ENCODE data around the gene AXL.
A peak's percentile ranks its signal among the peaks of the same experiment; 100 is the strongest.
"Not testable (repeated sequence)": the region's sequence is repeated elsewhere in the genome, so short reads cannot be mapped to it uniquely, and the experiment has no call there.

The AXL gene

DNA sequence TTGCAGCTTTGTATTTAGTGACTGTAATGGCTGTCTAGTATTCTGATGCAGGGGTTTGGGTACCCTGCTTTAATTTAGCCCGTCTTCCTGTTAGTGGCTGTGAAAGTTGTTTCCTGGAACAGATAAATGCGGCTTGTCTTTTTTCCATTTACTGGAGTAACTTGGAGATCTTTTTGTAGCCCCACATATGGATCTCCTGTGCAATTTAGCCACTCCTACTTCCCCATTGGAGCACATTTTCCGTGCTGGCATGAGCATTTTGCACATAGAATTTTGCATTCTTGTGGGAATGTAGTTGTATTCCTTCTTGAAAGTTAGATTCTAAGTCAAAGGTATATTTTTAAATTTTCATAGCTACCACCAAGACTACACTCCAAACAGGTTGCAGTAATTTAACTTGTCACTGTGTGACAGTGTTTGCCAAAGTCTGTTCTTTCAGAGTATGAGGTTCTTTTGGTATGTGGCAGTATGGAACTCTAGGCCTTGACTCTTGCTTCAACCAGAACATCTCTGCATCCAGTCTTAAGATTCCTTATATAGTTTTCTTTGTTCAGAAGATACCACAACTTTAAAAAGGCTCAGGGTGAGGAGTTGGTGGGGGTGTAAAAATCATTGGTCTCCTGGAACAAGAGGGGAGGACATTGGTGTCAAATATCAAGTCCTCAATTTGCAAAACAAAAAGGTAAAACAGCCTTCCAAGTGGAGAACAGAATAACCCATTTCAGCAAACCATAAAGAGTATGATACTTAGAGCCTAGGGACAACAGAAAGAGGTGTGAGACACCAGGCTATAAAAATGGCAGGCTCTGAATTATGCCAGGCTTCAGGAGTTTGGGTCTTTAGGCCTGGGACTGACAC is 69.9 kb downstream of the AXL start:
- no peak for DNase-seq

DNA sequence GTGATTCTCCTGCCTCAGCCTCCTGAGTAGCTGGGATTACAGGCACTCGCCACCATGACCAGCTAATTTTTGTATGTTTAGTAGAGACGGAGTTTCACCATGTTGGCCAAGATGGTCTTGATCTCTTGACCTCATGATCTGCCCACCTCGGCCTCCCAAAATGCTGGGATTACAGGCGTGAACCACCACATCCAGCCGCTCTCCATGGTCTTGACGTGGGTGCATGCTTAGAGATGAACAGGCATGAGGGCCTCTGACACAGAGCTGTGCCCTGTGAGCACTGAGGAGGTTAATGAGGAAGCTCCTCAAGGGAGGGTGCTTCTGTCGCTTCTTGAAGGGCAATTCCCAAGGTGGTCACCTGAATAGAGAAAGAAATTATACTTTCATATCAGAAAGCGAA is 70.8 kb downstream of the AXL start:
- DNase-seq: not testable (repeated sequence)

DNA sequence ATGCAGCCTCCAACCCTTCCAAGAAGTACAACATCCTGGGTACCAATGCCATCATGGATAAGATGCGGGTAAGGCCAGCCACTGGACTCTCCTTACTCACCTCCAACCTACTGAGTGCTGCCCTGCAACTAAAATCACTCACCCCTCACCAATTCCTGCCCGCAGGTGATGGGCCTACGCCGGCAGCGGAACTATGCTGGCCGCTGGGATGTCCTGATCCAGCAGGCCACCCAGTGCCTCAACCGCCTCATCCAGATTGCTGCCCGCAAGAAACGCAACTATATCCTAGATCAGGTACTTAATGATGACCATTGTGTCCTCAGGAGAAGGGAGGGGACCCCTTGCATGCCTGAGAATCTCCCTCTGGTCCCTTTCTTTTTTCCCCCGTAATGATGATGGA is 75.4 kb downstream of the AXL start:
- no peak for DNase-seq

DNA sequence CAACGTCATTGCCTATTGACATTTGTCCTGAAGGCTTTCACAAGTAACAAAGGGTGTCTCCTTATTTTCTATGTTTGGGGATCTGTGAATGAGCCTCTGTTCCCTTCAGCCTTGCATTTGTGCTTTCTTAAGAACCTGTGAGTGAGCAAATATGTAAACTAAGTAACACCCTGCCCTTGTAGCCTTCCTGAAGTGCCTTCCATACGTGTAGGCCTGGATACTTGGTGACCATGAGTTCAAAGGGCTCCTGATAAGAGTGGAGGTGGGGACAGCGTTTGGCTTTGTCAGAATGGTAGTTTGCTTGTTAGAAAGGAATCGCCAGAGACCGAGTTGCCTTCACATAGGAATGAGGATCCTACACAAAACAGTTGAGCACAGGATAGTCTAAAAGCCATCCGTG is 76.5 kb downstream of the AXL start:
- DNase-seq: no peak

DNA sequence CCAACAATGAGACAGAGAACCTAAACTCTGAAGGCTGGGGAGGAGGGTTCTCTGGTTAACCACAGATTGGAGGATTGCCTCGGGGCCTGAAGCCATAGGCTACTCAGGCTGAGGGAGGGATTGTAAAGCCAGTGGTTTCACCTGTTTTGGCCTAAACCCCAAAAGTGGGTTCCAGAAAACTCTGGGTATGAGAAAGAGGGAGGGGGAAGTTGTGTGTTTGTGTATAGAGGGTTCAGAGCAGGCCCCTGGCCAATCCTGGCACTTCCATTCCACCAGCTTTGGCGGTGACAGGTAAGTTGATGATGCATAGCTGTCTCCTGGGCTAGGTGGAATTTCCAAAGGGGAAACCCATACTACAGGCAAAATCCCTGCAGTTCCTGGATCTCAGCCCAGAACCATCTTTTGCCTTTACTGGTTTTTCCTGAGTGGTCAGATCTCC is 77.4 kb downstream of the AXL start:
- DNase-seq: peak; percentile 66

DNA sequence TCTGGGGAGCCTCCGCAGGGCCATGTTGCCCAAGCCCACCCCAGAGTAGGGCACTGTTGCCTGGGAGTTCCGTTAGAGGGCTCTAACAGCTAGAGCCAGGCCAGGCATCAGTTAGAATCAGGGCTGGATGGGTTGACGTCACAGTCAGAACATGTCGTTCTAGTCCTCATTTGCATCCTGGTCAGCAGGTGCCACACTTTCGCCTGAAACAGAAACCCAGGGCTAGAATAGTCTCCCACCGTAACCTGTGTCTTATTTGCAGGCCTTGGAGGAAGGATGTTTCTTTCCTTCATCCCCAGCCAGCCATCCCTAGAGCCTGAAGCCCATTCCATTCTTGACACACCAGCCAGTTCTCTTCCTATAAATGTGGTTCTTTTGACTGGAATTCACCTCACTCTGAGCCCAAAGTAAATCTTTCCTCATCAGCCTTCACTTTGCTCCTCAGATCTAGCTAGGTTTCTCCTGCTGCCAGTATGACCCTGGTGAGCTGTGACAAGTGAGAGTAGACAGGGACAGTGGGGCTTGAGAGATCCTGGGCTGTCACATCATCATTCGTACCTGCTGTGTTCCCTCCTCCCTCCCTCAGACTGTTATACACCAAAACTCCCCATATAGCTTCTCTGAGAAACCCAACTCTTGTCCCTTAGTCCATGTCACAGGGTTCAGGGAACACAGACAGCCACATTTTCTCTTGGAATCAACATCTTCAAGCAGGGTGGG is 78.8 kb downstream of the AXL start:
- peak; percentile 72 for DNase-seq

DNA sequence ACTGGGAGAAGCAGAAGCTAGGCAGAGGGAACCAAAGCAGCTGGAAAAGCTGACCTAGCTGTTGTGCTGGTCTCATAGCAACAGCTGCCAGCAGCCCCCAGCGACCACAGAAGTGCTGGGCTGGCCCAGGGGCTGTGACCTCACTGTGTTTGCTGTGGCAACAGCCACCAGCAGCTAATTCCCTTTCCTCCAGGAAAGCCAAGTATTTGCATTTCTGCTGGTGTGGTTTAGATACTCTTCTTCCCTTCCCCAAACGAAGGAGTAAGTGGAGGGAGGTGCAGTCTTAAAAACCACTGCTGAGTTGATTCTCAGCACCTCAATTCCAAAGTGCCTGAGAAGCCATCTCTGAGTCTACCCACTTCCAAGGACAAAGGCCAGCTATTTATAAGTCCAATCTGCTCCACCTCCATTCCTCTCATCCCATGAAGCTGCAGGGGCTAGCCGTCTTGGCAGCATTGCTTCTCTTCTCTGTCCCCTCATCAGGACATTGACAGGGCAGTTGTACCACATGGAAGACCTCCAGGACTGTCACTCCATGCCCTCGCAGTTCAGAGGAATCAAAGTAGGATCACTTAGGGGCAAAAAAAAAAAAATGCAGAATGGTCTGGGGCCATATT is 79.4 kb downstream of the AXL start:
- peak; percentile 81 for DNase-seq

DNA sequence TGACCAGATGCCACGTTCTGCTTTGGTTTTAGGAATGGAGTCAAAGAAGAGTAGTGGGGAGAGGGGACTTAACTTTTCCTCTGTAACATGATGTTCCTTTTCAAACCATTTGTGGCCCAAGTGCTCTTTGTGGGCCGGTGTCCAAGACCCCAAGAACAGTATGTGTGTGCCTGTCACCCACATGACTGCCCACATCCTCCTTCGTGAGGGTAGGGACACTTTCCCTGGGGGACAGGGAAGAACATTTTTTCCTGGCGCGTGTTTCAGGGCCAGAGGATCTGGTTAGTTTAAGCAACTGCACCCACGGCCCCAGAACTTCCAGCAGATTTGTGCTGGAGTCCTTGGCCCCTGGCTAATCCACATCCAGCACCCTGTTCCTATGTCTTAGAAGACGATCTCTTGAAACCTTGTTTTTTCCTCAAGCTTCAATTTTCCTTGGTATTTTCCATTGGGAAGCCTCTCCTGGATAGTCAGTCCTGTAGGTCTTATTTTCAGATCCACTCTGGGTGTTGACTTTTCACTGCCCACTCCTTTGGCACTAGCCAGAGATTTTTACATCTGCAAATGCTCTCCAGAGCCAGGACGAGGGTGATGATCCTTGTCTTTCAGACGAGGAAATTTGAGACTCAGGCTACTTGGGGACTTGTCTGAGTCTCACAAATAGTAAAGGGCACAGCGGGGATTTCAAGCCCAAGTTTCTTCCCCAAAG is 80.2 kb downstream of the AXL start:
- peak; percentile 42 for DNase-seq

DNA sequence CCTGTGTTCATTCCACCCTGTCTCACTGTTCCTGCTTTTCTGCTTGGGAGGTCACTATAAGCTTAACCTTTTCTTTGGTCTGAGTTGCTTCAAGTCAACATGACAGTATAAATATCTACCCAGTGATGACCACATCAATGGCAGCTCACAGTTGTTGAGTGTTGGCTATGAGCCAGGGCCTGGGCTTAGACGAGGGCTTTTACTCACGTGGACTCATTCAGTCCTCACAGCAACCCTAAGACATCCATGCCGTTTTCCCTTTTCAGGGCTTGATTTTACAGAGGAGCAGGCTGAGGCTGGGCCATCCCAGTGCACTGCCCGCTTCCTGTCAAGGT is 80.7 kb downstream of the AXL start:
- DNase-seq: peak; percentile 79

DNA sequence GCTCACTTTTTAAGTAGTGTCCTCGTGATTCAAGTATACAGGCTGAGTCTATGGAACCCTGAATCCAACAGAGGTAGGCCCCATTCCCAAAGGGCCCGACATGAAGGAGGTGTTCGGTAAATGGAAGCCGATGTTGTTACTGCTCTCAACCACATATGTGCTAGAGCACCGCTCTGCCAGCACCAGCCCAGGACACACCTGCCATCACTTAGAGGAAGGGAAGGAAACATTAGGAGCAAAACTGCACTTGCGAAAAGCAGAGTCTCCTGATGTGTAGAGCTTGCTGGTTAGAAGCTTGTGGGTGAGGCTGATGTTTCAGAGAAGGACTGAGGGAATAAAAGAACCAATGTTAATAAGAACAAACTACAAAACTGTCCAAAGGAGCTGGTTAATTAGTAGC is 81.5 kb downstream of the AXL start:
- peak; percentile 46 for DNase-seq

DNA sequence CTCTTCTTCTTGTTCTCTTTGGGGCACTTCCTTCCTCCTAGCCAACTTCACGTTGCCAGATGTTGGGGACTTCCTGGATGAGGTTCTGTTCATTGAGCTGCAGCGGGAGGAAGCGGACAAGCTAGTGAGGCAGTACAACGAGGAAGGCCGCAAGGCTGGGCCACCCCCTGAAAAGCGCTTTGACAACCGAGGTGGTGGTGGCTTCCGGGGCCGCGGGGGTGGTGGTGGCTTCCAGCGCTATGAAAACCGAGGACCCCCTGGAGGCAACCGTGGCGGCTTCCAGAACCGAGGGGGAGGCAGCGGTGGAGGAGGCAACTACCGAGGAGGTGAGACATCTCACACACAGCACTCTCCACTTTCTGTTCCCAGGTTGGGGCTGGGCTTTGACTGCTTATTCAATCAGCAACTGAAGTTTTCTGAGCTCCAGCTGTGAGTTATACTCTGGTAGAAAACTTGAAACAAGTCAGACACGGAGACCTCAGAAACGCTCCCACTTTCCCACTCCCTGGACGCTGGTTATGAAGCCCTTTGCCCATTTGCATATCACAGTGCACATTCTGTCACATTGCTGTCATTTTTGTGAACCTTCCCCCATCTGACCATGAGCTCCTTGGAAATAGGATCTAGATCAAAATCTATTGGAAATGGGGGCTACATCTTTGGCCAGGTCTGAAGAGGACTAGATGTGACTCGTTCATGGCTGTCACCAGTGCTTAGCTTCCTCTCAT is 83.8 kb downstream of the AXL start:
- DNase-seq: peak; percentile 87

DNA sequence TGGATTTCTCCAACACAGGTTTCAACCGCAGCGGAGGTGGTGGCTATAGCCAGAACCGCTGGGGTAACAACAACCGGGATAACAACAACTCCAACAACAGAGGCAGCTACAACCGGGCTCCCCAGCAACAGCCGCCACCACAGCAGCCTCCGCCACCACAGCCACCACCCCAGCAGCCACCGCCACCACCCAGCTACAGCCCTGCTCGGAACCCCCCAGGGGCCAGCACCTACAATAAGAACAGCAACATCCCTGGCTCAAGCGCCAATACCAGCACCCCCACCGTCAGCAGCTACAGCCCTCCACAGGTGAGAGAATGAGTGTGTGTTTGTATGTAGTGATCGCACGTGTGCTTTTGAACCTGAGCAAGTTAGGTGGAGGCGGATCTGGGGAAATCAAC is 84.9 kb downstream of the AXL start:
- DNase-seq: no peak

DNA sequence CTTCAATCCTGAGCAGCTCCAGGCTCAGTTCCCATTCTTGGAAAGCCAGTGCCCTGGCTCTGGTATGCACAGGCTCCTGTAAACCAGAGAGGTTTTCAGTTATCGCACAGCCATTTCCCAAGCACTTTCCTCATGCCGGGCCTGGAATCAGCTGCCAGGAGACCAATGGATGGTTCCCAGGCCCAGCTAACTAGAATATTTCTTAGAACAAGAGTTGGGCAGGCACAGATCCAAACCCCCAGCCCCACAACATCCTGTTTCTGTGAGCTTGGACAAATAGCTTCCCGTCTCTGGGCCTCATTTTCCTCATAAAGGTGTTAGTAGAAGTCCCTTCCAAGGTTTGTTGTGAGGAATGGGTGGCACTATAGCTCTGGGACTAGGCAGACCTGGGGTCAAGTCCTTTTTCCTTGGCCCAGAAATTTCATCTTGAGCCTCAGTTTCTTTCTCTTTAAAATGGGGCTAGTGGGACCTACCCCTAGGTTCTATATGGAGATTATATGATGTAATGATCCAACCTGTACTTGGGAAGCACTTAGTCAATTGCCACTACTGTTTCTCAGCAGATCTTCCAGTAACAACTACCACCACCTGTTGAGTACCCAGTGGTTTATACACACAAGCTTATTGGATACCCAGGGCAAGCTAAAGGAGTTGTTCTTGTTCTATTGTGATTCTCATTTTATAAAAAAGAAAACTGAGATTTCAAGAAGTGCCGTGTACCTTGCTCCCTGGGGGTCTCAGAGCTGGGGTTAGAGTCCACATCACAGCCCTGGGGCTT is 85.9 kb downstream of the AXL start:
- DNase-seq: no peak

DNA sequence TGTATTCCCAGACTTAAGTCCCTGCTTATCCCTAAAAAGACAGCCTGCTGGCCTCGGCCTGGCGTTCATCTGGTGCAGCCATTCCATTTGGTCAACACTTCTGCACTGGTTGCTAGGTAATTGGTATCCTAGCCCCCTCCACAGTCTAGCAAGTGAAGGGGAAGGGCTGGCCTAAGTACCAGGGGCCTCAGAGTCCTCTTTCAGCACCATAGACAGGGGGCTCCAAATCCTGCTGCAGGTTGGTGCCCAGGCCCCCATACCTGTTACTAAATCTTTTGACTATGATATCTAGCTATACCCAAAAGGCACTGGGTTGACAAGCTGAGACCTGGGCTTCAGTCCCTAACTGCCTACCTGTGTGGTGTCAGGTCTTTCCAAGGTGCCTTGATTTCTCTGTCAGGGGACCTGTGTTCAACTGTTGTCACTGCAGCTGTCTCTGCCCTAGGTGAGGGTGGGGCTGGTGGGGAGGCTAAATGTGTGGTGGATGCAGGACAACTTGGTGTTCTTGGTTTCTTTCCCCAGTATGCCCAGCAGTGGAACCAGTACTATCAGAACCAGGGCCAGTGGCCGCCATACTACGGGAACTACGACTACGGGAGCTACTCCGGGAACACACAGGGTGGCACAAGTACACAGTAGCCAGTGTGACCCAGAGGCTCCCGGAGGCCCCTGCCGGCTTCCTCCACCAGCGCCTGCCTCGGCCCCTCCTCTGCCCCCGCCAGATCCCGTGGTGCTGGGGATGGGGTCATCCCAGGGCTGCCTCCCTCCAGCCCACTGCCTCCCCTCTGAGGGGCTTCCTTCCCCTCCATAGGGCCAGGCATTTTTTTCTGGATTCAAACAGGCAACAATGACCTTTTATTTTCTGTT is 87.1 kb downstream of the AXL start:
- no peak for DNase-seq

DNA sequence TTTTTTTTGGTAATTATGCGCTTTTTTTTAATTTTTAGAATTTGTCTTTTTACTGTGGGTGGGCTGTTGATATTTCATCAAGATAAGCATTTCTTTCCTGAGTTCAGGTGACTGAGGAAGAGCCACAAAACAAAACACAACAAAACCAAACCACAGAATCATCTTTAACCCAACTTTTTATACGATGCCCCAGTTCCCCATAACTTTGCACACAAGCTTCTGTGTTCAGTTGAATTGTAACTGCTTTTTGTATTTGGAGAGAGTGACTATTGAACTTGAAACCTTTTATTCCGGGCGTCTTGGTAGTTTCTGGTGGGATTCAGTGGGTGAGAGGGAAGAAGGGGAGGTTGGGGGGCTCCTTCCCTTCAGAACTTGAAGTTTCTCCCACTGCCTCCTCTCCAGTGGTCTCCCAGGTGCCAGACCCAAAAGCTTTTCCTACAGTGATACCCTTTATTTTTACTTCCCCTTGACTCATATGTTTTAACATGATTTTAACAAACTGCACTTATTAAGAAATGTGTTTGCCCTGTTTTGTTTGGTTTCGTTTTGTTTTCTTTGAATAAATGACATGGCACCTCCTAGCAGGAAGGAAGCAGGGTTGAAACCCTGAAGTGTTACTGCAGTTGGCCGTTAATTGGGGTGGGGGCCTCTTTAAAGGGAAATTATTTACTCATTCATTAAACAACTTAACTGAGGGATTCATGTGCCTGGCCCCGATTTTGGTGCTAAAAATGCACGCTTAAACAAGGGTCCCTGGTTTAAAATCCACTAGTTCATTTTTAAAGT is 88.3 kb downstream of the AXL start:
- DNase-seq: no peak

DNA sequence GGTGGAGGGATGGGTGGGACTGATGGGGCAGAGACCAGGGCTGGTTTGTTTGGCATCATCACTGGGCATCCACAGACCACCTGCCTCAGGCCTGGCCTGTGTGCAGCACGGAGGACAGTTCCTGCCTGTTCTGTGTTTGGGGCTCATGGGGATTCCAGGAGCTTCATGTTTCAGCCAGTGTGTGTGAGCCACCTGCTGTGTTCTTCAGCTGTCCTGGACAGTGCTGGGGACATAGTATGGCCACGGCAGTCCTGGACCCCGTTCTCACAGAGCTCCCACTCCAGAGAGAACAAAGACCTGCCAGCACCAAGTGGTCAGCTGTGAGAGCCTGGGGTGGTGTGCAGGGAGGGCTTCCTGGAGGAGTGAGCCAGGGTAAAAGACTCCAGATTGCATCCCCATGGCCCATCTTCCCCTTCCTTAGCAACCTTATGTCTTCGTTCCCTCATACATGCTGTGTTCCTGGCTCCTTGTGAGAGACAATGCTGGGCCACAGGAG is 89.0 kb downstream of the AXL start:
- DNase-seq: no peak

DNA sequence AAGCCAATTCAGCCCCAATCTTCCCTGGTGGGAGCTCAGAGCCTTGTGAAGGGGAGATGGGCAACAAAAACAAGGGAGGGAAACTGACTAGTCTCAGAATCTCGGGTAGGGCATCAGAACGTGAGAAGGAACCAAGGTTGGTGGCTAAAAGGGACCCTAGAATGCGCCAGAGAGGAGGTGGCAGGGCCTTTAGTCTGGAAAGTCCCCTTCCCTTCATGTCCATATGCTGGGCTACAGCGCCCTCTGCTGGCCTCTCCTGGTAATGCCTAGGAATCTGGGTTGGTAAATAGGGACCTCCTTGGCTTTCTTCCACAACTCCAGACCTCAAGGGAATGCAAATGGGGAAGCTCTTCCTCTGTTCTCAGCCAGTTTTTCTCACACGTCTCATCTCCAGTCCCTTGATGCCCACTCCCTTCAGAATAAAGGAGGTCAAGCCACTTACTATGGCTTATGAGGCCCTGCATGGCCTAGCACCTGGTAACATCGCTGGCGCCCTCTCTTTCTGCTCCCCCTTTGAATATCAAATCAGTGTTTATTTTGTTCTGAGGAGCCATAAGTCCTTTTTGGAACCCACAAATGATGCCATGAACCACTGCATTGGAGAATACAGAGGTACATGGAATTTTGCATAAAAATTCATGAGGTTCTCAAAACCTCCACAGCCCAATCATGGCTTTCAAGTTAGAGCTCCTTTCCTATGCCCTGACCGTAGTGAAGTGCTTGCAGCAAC is 89.6 kb downstream of the AXL start:
- DNase-seq: peak; percentile 99

DNA sequence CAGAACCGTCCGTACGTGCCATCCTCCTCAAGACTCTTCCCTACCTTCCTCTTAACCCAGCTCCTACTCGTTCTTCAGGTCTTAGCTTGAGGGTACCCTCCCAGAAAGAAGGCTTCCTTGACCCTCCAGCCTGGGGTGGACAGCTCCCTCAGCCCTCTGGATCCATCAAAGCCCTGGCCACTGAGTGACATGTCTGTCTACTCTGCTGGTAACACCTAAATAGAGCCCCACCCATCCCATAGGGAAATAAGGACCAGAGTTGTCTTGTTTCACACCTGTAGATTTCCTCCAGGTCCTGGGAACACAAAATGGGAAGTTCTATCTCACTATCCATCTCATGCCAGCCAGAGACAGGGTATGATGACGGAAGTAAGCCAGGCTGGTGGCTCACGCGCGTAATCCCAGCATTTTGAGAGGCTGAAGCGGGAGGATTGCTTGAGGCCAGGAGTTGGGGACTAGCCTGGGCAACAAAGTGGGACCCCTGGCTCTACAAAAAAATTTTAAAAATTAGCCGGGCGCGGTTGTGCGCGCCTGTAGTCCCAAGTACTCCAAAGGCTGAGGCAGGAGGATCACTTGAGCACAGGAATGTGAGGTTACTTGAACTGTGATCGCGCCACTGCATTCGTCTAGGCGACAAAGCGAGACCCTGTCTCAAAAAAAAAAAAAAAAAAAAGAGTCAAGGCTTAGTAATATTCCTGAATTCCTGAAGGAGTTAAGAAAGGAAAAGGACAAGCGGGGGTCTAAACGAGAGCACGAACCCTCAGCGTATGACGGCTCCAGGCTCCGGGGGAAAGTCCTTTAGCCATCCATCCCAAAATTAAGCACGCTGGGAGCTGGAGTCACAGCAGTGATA is 90.4 kb downstream of the AXL start:
- DNase-seq: no peak
